GM12873 (cell line): Measurements from ENCODE around the gene CLEC4G.

ENCODE experiments used
- CTCF ChIP-seq: IDR thresholded peaks from 2 replicates; pipeline ENCODE4 v1.5.1; 2012; ENCODE audit warnings: low read depth, mild to moderate bottlenecking, moderate library complexity, low read length, control low read depth; ENCODE audit not compliant: insufficient read depth; ENCODE audit errors: missing control alignments

CLEC4G gene

DNA sequence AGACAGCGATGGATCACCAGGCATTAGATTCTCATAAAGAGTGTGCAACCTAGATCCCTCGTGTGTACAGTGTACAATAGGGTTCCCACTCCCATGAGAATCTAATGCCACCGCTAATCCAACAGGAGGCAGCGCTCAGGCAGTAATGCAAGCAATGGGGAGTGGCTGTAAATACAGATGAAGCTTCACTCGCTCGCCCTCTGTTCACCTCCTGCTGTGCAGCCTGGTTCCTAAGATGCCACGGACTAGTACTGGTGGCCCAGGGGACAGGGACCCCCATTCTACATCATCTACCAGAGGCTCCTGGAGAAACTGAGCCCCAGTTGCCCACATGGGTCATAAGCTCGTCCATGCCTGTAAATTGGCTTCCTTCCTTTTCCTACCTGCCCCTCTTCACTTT, 39.2 kb upstream of the CLEC4G start:
- TF ChIP-seq CTCF = no peak

DNA sequence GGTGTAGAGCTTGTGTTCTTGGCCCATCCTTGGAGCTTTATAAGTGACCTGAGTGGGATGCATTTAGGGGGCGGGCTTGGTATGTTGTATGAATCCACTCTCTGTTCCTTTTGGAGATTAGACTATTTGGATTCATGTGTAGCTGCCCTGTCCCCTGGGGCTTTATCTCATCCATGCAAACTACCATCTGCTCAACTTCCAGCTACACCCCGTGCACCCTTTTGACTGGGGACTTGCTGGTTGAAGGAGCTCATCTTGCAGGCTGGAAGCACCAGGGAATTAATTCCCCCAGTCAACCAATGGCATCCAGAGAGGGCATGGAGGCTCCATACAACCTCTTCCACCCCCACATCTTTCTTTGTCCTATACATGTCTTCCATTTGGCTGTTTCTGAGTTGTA, 37.3 kb upstream of the CLEC4G start:
- TF ChIP-seq CTCF = no peak

DNA sequence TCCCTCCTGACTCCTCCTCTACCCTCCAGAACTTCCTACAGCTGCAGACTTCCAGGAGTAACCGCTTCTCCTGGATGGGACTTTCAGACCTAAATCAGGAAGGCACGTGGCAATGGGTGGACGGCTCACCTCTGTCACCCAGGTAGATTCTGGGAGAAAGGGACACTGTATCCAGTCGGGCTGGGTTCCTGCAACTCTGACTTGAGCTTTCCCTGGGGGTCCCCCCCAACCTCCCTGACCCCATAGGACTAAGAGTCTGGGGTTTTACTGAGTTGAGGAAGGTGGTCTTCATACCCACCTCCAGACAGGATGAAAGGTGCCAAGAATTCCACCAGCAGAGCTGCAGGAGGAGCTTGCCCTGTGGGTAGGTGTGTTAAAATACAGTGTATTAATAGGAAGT, 35.6 kb upstream of the CLEC4G start:
- TF ChIP-seq CTCF = no peak

DNA sequence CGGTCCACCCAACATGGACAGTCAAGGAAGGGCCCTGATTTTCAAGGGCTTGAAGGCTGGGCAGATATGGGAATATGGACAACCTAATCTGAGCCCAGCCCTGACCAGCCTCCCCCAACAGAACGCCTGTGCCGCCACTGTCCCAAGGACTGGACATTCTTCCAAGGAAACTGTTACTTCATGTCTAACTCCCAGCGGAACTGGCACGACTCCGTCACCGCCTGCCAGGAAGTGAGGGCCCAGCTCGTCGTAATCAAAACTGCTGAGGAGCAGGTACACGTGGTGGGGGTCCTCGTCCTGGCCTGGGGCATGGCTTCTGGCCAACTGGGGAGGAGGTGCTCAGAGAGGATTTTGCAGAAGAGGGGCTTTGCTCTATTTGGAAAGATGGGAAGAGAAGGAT, 34.6 kb upstream of the CLEC4G start:
- no peak for TF ChIP-seq CTCF

DNA sequence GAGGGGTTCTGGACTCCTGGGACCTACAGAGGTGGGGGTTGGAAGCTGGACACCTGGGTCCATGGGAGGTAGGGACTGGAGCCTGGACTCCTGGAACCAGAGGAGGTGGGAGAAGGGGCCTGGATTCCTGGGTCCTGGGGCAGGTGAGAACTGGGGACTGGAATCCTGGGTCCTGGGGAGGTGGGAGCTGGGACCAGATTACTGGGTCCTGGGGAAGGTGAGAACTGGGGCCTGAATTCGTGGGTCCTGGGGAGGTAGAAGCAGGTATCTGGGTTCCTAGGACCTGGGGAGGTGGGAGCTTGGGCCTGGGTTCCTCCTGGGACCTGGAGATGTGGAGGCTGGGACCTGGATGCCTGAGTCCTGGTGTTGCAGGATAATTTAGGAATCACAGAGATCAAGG, 31.8 kb upstream of the CLEC4G start:
- TF ChIP-seq CTCF = no peak

GRCh38 chr19:7762719-7763293, 30.9 kb upstream of the CLEC4G start, which contains the start of gene CLEC4M:
CLEC4M (plus strand) TSS chr19:7763243; CDS start chr19:7763267, 24 bp downstream.
- no peak for TF ChIP-seq CTCF

DNA sequence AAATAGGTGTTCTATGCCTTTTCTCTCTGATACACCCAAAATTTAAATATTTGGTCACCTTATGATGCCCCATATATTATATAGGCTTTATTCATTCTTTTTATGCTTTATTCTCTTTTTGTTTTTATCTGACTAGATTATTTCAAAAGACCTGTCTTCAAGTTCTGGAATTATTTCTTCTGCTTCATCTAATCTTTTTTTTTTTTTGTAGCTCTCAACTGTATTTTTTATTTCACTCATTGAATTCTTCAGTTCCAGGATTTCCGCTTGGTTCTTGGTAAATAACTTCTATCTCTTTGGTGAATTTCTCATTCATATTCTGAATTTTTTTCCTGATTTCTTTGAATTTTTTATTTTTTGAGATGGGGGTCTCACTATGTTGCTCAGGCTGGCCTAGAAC, 27.2 kb upstream of the CLEC4G start:
- TF ChIP-seq CTCF = no peak
